Astrocyte (in vitro differentiated cells and primary cell): ENCODE data around the gene SMIM3.

Experiments used
- EZH2 ChIP-seq: IDR thresholded peaks from 2 replicates; pipeline ENCODE4 v1.6.1; 2012; ENCODE audit warnings: mild to moderate bottlenecking, low read length, inconsistent platforms; ENCODE audit not compliant: insufficient read depth
- TF ChIP-seq, protein P1 (sequence below): IDR thresholded peaks from 2 replicates; pipeline ENCODE4 v1.5.1; 2011; ENCODE audit warnings: low read depth, mild to moderate bottlenecking, inconsistent platforms, low read length, moderate library complexity; ENCODE audit not compliant: insufficient read depth

DNA sequence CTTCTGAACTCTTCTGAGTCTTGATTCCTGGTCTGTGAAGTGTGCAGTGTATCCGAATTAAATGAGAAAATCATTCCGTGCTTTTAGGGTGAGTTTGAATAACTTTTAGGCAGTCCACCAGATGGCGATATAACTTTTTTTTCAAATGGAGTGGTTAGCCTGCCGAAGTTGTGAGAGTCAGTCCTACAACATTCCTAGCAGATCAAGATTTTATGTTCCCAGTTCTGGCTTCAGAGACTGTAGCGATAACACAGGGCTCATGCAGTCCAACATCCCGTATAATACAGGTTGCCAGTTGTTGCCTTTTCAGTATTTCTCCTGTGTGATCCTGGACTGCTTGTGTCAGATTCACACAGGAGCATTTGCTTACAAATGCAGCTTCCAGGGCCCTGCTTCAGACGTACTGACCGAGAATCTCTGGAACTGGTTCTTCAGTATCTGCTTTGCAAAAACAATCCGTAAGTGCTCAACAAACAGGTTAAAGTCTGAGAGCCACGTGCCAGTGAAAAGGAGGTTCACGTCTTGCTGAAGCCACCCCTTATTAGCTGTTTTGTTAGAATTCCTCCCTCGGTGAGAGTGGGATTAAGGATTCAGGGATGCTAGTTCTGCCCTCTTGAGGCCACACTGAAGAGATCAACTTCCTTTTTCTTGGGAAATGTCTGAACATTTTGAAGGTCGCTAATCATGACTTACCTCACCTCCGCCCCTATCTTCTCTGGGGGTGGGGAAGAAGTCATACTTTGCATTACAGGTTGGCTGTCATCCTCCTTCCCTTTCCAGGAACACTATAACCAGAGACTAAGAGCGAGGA, 22.8 kb downstream of the SMIM3 start:
- TF ChIP-seq, protein P1, sequence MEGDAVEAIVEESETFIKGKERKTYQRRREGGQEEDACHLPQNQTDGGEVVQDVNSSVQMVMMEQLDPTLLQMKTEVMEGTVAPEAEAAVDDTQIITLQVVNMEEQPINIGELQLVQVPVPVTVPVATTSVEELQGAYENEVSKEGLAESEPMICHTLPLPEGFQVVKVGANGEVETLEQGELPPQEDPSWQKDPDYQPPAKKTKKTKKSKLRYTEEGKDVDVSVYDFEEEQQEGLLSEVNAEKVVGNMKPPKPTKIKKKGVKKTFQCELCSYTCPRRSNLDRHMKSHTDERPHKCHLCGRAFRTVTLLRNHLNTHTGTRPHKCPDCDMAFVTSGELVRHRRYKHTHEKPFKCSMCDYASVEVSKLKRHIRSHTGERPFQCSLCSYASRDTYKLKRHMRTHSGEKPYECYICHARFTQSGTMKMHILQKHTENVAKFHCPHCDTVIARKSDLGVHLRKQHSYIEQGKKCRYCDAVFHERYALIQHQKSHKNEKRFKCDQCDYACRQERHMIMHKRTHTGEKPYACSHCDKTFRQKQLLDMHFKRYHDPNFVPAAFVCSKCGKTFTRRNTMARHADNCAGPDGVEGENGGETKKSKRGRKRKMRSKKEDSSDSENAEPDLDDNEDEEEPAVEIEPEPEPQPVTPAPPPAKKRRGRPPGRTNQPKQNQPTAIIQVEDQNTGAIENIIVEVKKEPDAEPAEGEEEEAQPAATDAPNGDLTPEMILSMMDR = peak; percentile 29
- TF ChIP-seq EZH2 = no peak
